Stimulated activated CD8-positive, alpha-beta memory T cell treated with anti-CD3 and anti-CD28 coated beads, Interleukin-7, amount 100 ng/mL, for 1 hour (primary cell): ENCODE results near the gene DCAF6.

Experiments used
- DNase-seq, 2 donors: peaks; one replicate each; pipeline ENCODE4 v3.0.0-alpha.2; 2020; ENCODE audit warnings: low read depth in 2 of 2

DCAF6 gene

GRCh38 chr1:168106274-168106673 lies 169.8 kb downstream of the DCAF6 start:
- no peak for DNase-seq

- DNase-seq = no peak
Observed at GRCh38 chr1:168110896-168111545, 174.5 kb downstream of the DCAF6 start.

DNA sequence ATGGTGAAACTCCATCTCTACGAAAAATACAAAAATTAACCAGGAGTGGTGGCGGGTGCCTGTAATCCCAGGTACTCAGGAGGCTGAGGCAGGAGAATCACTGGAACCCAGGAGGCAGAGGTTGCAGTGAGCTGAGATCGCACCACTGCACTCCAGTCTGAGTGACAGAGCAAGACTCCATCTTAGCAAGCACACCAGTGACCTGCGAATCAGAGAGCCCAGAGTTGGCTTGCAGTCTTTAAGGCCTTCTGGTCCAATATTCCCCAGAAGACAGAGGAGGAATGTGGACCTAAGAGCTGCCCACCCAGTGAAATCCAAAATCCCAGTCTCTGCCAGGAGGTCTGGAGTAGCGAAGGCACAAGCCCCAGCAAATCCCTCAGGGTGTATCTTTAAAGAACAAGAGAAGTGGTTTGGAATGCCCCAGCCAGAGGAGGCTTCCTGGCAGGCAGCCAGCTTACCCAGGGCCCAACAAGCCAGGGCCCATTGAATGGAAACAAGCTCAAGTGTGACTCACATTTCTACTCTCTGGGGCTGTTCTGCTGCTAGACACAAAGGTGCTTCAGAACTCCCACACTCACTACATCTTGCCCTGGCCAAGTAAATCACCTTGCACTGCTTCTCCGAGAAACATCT lies 176.3 kb downstream of the DCAF6 start:
- DNase-seq = no peak

GRCh38 chr1:168114845-168115244 lies 178.4 kb downstream of the DCAF6 start:
- DNase-seq = no peak

DNA sequence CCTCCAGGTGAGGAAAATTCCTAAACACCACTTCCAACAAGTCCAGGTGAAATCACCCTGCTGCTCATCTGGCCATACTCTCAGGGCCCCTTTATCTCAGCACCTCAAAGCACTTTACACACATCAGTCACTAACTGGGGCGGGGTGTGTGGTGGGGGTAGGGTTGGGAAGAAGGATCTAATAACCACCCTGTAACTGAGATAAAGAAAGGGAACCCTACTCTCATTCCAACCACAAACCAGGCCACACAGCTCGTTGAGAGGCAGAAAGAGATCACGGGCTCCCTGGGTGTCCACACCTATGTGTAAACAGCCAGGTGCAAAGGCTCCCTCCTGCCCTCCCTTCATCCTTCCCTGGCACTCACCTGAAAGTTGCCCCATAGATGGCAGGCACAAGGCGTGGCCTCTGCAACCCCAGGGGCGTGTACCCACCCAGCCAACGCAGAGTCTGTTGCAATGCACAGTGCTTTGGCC lies 179.9 kb downstream of the DCAF6 start:
- no peak for DNase-seq

- no peak for DNase-seq
Observed at GRCh38 chr1:168119750-168120149, 183.3 kb downstream of the DCAF6 start.

DNA sequence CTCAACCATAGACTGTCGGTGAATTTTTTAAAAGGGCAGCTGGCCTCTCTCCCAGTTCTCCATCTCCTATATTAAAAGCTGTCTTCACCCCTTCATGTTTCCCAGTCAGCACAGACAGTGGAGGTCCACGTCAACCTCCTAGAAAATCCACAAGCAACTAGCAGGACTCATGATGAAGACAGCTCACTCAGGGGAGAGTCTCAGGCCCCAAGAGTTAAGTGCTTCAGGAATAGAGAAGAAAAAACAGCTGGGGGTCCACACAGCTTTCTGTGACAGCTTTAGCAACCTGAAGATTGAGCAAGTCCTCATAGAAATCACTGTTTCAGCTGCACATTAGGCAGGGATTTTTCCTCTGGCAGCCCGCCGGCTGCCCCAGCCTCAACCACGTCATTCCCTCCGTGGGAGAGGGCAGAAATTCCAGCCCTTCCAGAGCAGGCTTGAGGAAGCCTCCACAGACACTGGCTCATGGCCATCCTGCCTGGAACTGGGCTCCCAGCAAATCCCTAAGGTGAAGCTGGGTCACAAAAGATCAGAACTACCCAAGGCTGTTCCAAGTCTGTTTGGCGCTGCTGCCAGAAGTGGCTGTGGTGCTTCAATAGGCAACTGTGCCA lies 185.0 kb downstream of the DCAF6 start:
- DNase-seq = no peak

DNA sequence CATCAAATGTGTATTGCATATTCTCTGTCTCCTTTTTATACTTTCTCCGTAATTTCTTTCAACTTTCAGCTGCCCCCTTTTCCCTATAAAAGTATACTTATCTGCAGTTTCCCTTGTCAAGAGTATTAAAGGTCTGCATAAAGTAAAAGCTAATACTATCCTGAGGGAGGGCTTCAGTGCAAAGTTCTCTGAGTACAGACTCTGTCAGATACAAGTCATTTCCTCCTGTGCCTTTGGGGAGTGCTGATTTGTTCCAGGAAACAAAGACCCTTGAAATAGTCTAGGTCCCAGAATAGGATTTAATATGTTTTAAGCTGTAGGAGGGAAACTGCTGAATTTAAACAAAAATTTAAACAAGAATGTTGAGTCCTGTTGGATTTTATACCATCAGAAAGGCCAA lies 188.6 kb downstream of the DCAF6 start:
- DNase-seq = no peak
